Esophagus muscularis mucosa (tissue), 4 donors: ENCODE results near the gene DSCAML1. TPM values are rescaled to one million over a fixed set of nuclear protein-coding genes. Genes with fewer than 3 reads are reported as not detected.

Experiments
- DNase-seq: peaks from one replicate; pipeline ENCODE4 v3.0.0-alpha.2; 2017; ENCODE audit errors: extremely low spot score
- H3K27ac ChIP-seq, 4 donors: fragments of 200-600 bp; sonication (generic); replicated peaks in 1 of 4; 1 replicate in 3 of 4; 2 replicates in 1 of 4; pipeline ENCODE4 v1.5.1; 2016 to 2019; ENCODE audit warnings: mild to moderate bottlenecking in 1 of 4
- H3K27me3 ChIP-seq, 4 donors: fragments of 200-600 bp; sonication (generic); one replicate each; pipeline versions ENCODE4 v1.5.1 to v1.6.0; 2016 to 2019
- H3K36me3 ChIP-seq, 4 donors: fragments of 200-600 bp; sonication (generic); one replicate each; pipeline ENCODE4 v1.5.1; 2016 to 2019
- H3K4me1 ChIP-seq, 4 donors: fragments of 200-600 bp; sonication (generic); one replicate each; pipeline ENCODE4 v1.5.1; 2016 to 2019
- H3K4me3 ChIP-seq, 4 donors: fragments of 200-600 bp; sonication (generic); 1 replicate in 2 of 4; 2 replicates in 2 of 4; pipeline ENCODE4 v1.5.1; 2016 to 2019; ENCODE audit warnings: mild to moderate bottlenecking in 4 of 4, moderate library complexity in 1 of 4
- H3K9me3 ChIP-seq, 4 donors: fragments of 200-600 bp; sonication (generic); 1 replicate in 3 of 4; 2 replicates in 1 of 4; pipeline ENCODE4 v1.5.1; 2016 to 2019
- EP300 ChIP-seq: sonication (generic); formaldehyde crosslinking; IDR thresholded peaks from one replicate; pipeline ENCODE4 v1.6.1; 2017; ENCODE audit warnings: antibody characterized with exemption
- POLR2A ChIP-seq: fragments of 450-650 bp; IDR thresholded peaks from one replicate; pipeline ENCODE4 v1.6.1; 2017; ENCODE audit warnings: antibody characterized with exemption, moderate library complexity, mild to moderate bottlenecking, low read depth
- POLR2AphosphoS5 ChIP-seq, 2 donors: sonication (generic); formaldehyde crosslinking; IDR thresholded peaks; one replicate each; pipeline ENCODE4 v1.6.1; 2017; ENCODE audit warnings: antibody characterized with exemption in 2 of 2
- WGBS: methylation state at CpG from one replicate; pipeline ENCODE4 v1.1.5; 2018; 5-methylcytosine and 5-hydroxymethylcytosine counted together
- intact Hi-C: fragments of 100-400 bp; cut with DNase I; formaldehyde crosslinking; loops from one replicate; pipeline ENCODE4 v1.15.1; 2023
- total RNA-seq, 4 donors: library from RNA; depleted of rRNA; stranded (reverse); fragments of >200 nt; gene quantifications; one replicate each; pipeline versions ENCODE4 v1.1.0 to v1.2.1, GENCODE V29; 2016
- TF ChIP-seq, protein P1 (sequence below), 3 experiments: fragments of 200-600 bp in 2 of 3; fragments of 450-650 bp in 1 of 3; sonication (generic) in 2 of 3; IDR thresholded peaks; one replicate each; pipeline ENCODE4 v1.5.1; 2017 to 2019; ENCODE audit warnings: antibody characterized with exemption in 3 of 3, mild to moderate bottlenecking in 2 of 3, moderate library complexity in 1 of 3

The DSCAML1 gene
- total RNA-seq, 4 donors from 2014 or later, result 0.50 to 5.8 (median 1.2) TPM

DNA sequence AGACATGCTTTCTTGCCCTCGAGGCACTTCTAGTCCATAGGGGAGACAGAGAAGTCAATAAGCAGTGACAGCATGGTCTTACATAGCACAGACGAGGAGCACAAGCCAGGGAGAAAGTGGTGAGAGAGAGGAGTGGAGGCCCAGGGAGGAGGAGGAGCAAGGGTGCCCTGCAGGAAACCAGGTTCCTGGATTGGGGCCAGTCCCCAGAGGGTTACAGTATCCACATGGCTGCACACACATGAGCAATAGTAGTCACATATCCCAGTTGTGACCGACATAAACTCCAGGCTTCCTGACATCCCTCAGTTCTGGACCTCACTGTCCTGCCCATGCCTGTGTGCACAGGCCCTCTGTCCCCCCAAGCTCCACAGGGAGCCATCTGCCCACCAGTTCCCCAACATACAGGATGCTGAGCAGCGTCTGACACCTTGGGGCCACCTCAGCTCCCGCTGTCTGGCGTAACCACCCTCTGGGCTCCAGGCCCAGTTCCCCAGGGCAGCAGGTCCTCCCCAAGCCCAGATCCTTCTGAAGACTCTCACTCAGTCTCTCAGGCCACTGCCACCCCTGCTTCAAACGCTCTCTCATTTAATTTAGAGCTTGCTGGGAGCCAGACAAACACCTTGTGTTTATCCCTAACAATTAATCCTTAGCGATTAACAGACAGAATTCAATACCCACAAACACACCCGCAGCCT is 53.7 kb downstream of the DSCAML1 start:
- Histone ChIP-seq H3K27me3 (peaks cover 0 to 6% (median 0%) of the 10 kb centered on the region in 4 donors), H3K4me1 (no peaks in the 10 kb centered on the region), H3K36me3 (no peaks in the 10 kb centered on the region), H3K9me3 (peaks cover 0 to 12% (median 10%) of the 10 kb centered on the region in 4 donors), H3K27ac (no peak overlapping the region), H3K4me3 (no peak overlapping the region)
- TF ChIP-seq, protein P1, sequence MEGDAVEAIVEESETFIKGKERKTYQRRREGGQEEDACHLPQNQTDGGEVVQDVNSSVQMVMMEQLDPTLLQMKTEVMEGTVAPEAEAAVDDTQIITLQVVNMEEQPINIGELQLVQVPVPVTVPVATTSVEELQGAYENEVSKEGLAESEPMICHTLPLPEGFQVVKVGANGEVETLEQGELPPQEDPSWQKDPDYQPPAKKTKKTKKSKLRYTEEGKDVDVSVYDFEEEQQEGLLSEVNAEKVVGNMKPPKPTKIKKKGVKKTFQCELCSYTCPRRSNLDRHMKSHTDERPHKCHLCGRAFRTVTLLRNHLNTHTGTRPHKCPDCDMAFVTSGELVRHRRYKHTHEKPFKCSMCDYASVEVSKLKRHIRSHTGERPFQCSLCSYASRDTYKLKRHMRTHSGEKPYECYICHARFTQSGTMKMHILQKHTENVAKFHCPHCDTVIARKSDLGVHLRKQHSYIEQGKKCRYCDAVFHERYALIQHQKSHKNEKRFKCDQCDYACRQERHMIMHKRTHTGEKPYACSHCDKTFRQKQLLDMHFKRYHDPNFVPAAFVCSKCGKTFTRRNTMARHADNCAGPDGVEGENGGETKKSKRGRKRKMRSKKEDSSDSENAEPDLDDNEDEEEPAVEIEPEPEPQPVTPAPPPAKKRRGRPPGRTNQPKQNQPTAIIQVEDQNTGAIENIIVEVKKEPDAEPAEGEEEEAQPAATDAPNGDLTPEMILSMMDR (IDR thresholded peaks at IDR 0.05), result no peak
- TF ChIP-seq POLR2AphosphoS5 (IDR thresholded peaks at IDR 0.05) (no peak), POLR2A (no peak), EP300 (no peak)
- no peak for DNase-seq
- intact Hi-C loops, result no loop called here
- 72% methylated on average over 7 of the region's 9 CpGs for WGBS

DNA sequence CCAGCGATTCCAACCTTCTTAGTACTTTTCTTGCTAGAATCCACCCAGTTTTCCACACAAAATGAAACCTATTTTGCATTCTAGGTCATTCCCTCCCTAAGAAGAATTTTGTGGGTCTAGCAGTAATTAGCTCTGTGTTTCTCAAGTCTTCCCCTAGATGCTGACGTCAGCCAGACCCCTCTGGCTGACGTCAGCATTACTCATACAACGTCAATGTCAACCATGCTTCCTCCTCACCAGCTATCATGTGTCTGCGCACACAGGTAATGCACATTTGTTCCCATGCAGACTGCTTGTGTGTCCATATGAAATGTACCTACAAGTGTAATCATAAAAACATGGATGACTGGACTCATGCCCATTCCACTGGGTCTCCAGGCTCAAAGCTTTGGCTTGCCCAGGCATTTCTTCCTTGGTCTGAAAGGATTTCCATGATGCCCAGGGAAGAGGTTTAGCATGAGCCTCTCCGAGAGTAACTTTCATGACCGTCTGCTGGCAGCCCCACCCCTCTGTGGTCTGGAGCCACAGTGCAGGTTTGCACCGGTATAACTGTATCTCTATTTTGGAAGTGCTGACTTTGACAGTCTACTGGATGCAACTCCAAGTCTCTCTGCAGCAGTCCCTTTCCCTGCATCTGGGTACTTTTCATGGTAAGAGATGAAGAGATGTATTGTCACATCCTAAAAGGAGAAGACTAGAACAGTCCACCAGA is 58.6 kb downstream of the DSCAML1 start:
- peaks cover 0 to 12% (median 10%) of the 10 kb centered on the region in 4 donors for H3K9me3 ChIP-seq
- H3K27me3 ChIP-seq, result peaks cover 0 to 6% (median 0%) of the 10 kb centered on the region in 4 donors
- no peak overlapping the region for H3K27ac ChIP-seq
- TF ChIP-seq, protein P1 (IDR thresholded peaks at IDR 0.05), result no peak
- TF ChIP-seq EP300 (no peak), POLR2AphosphoS5 (IDR thresholded peaks at IDR 0.05) (no peak), POLR2A (no peak)
- intact Hi-C loops, result no loop called here
- H3K4me1 ChIP-seq, result no peaks in the 10 kb centered on the region
- 69% methylated on average over 7 of the region's 8 CpGs for WGBS
- H3K36me3 ChIP-seq, result no peaks in the 10 kb centered on the region
- no peak overlapping the region for H3K4me3 ChIP-seq
- no peak for DNase-seq

DNA sequence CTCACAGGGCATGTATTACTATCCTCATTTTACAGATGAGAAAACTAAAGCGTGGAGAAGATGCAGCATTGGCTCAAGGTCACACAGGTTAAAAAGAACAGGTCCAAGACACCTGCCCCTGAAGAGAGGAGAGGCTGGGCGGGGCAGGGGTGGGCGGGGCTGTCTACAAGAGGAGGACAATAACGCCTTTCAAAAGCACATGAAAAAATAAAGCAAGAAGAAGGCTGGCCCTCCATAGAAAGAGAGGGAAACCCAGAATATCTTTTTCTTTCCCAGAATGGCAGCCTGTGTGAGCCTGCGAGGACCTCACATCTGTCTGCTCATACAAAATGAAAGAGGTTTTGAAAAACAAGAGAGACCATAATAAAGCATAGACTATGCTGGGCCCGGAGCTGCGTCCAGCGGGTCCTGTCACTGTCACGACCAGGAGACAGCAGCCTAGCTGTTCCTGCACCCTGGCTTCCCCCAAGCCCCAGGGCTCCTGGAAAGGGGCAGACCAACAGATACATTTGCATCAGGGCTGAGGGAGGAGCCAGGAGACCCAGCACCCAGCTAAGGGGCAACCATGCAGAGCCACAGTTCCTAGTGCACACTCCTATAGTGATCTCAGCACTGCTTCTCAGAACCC is 61.6 kb downstream of the DSCAML1 start:
- Histone ChIP-seq H3K27me3 (no peaks in the 10 kb centered on the region), H3K36me3 (no peaks in the 10 kb centered on the region), H3K27ac (no peak overlapping the region), H3K4me3 (no peak overlapping the region), H3K4me1 (no peaks in the 10 kb centered on the region), H3K9me3 (no peaks in the 10 kb centered on the region)
- TF ChIP-seq POLR2AphosphoS5 (IDR thresholded peaks at IDR 0.05), result no peak
- no peak for TF ChIP-seq EP300
- TF ChIP-seq POLR2A, result no peak
- TF ChIP-seq, protein P1 (IDR thresholded peaks at IDR 0.05), result no peak
- intact Hi-C loops, result no loop called here
- 91% methylated on average over 9 of the region's 9 CpGs for WGBS
- DNase-seq, result no peak

DNA sequence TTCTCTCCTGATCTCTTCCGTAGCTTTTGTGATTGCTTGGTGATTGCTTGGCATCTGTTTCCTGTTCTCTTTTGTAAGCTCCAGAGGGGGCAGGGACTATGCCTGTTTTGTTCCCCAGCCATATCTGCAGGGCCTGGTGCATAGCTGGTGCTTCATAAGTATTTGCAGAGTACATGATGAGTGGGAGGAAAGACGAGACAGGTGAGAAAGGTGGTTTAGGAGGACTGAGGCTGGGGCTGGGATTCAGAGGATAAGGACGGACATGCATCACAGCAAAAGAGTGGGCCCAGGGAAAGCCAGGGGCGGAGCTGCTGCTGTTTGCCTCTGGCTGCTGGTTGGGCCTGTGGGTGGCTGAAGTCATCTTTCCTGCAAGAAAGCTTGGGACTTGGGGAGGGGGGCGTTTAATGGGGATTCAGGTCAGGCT is 62.4 kb downstream of the DSCAML1 start:
- intact Hi-C loops, result no loop called here

More for the DNA sequence above, 62.4 kb downstream of the DSCAML1 start:
- WGBS, result 49% methylated on average over 5 of the region's 5 CpGs
- no peaks in the 10 kb centered on the region for H3K9me3 ChIP-seq
- H3K27me3 ChIP-seq, result no peaks in the 10 kb centered on the region
- no peak overlapping the region for H3K27ac ChIP-seq
- TF ChIP-seq, protein P1 (IDR thresholded peaks at IDR 0.05), result no peak
- TF ChIP-seq POLR2AphosphoS5 (IDR thresholded peaks at IDR 0.05), result no peak
- no peak for TF ChIP-seq POLR2A
- TF ChIP-seq EP300, result no peak
- H3K36me3 ChIP-seq, result no peaks in the 10 kb centered on the region
- no peak for DNase-seq
- H3K4me3 ChIP-seq, result no peak overlapping the region
- H3K4me1 ChIP-seq, result no peaks in the 10 kb centered on the region
